ENCODE results near the gene VAMP1. TPM values are rescaled to one million over a fixed set of nuclear protein-coding genes. Genes with fewer than 3 reads are reported as not detected.
"Not testable (repeated sequence)": the region's sequence is repeated elsewhere in the genome, so short reads cannot be mapped to it uniquely, and the experiment has no call there.

Gene VAMP1, protein sequence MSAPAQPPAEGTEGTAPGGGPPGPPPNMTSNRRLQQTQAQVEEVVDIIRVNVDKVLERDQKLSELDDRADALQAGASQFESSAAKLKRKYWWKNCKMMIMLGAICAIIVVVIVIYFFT
- total RNA-seq, result 1 to 10 TPM; 1.7 to 3.6 TPM

DNA sequence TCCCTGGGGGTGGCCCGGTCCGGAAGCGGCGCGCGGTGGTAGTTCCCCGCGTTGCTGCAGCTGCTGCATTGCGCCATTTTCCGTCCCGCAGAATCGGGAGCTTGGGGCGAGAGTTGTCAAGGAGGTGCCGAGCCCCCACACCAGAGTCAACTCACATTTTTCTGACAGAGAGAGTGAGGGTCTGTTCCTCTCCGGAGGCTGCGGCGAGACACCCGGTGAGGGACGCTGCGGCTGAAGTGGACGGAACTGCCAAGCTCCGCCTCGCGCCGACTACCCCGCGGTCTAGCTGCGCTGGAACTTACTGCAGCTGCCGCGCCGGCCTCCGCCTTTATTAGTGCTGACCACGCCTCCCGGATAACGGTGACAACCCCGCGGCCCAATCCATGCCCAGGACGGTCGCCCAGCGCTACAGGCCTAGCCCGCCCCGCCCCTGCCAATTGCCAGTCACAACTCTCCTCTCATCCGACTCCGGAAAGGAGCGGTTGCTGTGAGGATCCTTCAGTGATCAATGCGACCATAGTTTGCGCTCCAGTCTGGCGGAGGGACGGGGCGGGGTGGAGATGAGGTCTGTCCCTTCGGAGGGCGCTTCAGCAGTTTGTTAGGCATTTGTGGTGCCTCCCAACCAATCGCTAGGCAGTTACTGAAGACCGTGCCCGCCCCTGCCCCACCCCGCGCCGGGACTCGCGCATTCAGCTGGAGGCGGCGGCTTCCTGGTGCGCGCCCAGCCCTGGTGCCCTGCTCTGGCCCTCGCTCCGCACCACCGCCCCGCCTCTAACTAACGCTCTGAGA is at the start of gene VAMP1:
VAMP1 (minus strand) TSS at position 303 of the 789 bp plus-strand sequence; CDS start at position 157, 146 bp downstream.
- Histone ChIP-seq H3K4me3 (peak within 1 kb of the TSS; percentile 78 to 80), H3K9me3 (no peaks in the 10 kb centered on the region), H3K27ac (peak within 1 kb of the TSS; percentile 85 to 90), H3K4me1 (peaks cover 0 to 22% of the 10 kb centered on the region in 2 donors), H3K27me3 (no peaks in the 10 kb centered on the region), H3K36me3 (peaks cover 7% of the 10 kb centered on the region)
- DNase-seq (ENCODE audit: low spot score), result peak; percentile 99
- TF ChIP-seq, protein P1, sequence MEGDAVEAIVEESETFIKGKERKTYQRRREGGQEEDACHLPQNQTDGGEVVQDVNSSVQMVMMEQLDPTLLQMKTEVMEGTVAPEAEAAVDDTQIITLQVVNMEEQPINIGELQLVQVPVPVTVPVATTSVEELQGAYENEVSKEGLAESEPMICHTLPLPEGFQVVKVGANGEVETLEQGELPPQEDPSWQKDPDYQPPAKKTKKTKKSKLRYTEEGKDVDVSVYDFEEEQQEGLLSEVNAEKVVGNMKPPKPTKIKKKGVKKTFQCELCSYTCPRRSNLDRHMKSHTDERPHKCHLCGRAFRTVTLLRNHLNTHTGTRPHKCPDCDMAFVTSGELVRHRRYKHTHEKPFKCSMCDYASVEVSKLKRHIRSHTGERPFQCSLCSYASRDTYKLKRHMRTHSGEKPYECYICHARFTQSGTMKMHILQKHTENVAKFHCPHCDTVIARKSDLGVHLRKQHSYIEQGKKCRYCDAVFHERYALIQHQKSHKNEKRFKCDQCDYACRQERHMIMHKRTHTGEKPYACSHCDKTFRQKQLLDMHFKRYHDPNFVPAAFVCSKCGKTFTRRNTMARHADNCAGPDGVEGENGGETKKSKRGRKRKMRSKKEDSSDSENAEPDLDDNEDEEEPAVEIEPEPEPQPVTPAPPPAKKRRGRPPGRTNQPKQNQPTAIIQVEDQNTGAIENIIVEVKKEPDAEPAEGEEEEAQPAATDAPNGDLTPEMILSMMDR (IDR thresholded peaks at IDR 0.05), result no peak

DNA sequence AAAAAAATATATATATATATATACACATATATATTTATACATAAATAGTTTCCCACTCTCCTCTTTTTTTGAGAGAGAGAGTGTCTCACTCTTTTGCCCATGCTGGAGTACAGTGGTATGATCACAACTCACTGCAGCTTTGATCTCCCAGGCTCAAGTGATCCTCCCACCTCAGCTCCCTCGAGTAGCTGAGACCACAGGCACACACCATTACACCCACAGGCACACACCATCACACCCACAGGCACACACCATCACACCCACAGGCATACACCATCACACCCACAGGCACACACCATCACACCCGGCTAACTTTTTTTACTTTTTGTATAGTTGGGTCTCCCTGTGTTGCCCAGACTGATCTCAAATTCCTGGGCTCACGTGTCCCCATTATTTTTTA is 49.7 kb upstream of the VAMP1 start:
- TF ChIP-seq, protein P1 (IDR thresholded peaks at IDR 0.05), result no peak
- Histone ChIP-seq H3K27ac (no peak overlapping the region), H3K9me3 (no peaks in the 10 kb centered on the region), H3K4me1 (no peaks in the 10 kb centered on the region), H3K36me3 (peaks cover 82% of the 10 kb centered on the region), H3K4me3 (no peak overlapping the region), H3K27me3 (no peaks in the 10 kb centered on the region)
- DNase-seq (ENCODE audit: low spot score), result no peak

DNA sequence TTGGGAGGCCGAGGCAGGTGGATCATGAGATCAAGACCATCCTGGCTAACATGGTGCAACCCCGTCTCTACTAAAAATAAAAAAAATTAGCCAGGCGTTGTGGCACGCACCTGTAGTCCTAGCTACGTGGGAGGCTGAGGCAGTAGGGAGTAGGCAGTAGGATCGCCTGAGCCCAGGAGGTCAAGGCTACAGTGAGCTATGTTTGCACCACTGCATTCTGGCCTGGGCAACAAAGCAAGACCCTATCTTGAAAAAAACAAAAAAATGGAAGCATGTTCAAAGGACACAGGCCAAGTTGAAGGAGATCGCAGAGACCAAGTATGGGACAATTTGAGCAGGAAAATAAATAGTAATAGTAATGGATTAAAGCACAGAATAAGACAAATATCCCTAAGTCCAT is 37.6 kb upstream of the VAMP1 start:
- H3K36me3 ChIP-seq, result peaks cover 40% of the 10 kb centered on the region
- DNase-seq (ENCODE audit: low spot score), result no peak
- H3K27me3 ChIP-seq, result no peaks in the 10 kb centered on the region
- TF ChIP-seq, protein P1 (IDR thresholded peaks at IDR 0.05), result no peak
- H3K4me3 ChIP-seq, result no peak overlapping the region
- no peaks in the 10 kb centered on the region for H3K9me3 ChIP-seq
- H3K27ac ChIP-seq, result peak overlapping the region; percentile 38 to 61
- peaks cover 0 to 9% of the 10 kb centered on the region in 2 donors for H3K4me1 ChIP-seq

DNA sequence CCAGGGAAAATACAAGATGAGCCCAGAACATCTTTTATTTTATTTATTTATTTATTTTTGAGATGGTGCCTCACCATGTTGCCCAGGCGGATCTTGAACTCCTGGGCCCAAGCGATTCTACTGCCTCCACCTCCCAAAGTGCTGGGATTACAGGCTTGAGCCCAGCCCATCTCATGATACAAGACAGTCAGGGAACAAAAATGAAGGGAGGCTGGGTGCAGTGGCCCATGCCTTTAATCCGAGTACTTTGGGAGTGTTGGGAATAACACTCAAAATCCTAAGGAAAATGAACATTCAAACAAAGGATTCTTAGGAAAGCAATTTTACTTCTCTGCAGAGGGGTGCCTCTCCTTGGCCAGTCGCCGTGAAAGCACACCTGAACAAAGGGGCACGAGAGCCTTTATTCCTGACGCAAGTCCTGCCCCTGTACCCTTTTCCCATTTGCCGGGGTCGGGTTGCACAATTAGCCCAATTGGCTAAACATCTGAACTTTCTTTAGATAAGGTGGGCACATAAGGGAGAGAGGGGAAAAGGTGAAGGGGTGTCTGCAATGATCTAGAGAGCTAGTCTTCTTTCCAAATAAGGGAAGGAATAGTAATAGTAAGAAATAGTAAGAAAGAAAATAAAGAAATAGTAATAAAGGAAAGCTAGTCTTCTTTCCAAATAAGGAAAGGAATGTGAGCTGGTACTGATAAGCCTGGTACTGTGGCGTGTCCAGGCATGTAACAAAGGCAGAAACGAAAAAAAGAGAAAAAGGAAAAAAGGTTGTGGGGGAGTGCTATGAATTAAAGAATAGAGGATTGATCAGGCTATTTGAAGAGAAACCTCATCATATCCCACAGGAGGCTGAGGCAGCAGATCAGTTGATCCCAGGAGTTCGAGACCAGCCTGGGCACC is 36.9 kb upstream of the VAMP1 start:
- H3K4me1 ChIP-seq, result peaks cover 0 to 9% of the 10 kb centered on the region in 2 donors
- DNase-seq (ENCODE audit: low spot score), result no peak
- TF ChIP-seq, protein P1 (IDR thresholded peaks at IDR 0.05), result no peak
- peaks cover 32% of the 10 kb centered on the region for H3K36me3 ChIP-seq
- no peaks in the 10 kb centered on the region for H3K27me3 ChIP-seq
- H3K4me3 ChIP-seq, result no peak overlapping the region
- peak overlapping the region; percentile 39 to 61 for H3K27ac ChIP-seq
- H3K9me3 ChIP-seq, result no peaks in the 10 kb centered on the region

DNA sequence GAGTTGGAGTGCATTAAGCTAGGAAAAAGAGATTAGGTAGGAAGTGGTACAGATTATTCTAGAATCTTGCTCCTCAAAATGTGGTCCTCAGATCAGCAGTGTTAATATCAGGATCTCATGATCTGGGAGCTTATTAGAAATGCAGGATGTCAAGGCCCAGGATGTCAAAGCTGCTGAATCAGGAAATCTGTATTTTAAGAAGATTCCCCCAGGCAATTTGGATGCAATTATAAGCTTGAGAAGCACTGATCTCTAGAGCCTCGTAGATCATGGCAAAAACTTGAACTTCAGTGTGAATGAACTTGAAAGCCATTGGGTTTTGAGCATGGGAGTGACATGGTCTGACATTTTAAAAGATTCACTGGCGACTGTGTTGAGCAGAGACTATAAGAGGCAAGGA is 30.0 kb upstream of the VAMP1 start:
- no peak for DNase-seq (ENCODE audit: low spot score)
- Histone ChIP-seq H3K36me3 (peaks cover 26% of the 10 kb centered on the region), H3K4me1 (peaks cover 0 to 2% of the 10 kb centered on the region in 2 donors), H3K27ac (no peak overlapping the region), H3K27me3 (no peaks in the 10 kb centered on the region), H3K9me3 (no peaks in the 10 kb centered on the region), H3K4me3 (no peak overlapping the region)
- TF ChIP-seq, protein P1 (IDR thresholded peaks at IDR 0.05), result no peak

DNA sequence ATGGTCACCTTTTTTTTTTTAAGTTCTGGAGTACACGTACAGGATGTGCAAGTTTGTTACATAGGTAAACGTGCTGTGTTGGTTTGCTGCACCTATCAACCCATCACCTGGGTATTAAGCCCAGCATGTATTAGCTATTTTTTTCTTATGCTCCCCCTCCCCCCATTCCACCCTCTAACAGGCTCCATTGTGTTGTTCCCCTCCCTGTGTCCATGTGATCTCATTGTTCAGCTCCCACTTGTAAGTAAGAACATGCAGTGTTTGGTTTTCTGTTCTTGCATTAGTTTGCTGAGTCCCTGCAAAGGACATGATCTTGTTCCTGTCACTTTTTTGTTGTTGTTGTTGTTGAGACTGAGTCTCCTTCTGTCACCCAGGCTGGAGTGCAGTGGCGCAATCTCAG is 26.8 kb upstream of the VAMP1 start:
- H3K36me3 ChIP-seq, result peaks cover 22% of the 10 kb centered on the region
- not testable (repeated sequence) for H3K27ac ChIP-seq; H3K4me3 ChIP-seq; H3K9me3 ChIP-seq; H3K27me3 ChIP-seq; DNase-seq (ENCODE audit: low spot score)
- H3K4me1 ChIP-seq, result peaks cover 0 to 20% of the 10 kb centered on the region in 2 donors
